Pancreas (tissue), 10 donors: Measurements from ENCODE around the gene RHOBTB1. TPM values are rescaled to one million over a fixed set of nuclear protein-coding genes. Genes with fewer than 3 reads are reported as not detected.

ENCODE experiments used
- ATAC-seq, 4 donors: fragments of 200-7000 bp; cut with Tn5 transposase; one replicate each; pipeline versions ENCODE4 v1.8.0 to v1.9.1; 2020; ENCODE audit warnings: mild to moderate bottlenecking in 4 of 4, moderate library complexity in 4 of 4
- DNase-seq, 6 donors: peaks; one replicate each; pipeline ENCODE4 v3.0.0-alpha.2; 2020
- FAIRE-seq: peaks from 2 replicates; lab custom pipeline; 2012; peaks lifted over from hg19 to GRCh38; lab: Jason Lieb, UNC
- H3K27ac ChIP-seq, 4 donors: fragments of 200-600 bp; sonication (generic); 1 replicate in 3 of 4; 2 replicates in 1 of 4; pipeline versions ENCODE4 v1.5.0 to v1.8.0; 2020
- H3K27me3 ChIP-seq, 4 donors: fragments of 200-600 bp; one replicate each; pipeline ENCODE4 v1.8.0; 2021
- H3K36me3 ChIP-seq, 3 donors: fragments of 200-600 bp; sonication (generic) in 1 of 3; one replicate each; pipeline versions ENCODE4 v1.5.0 to v1.8.0; 2020 to 2021
- H3K4me1 ChIP-seq, 3 donors: fragments of 200-600 bp; one replicate each; pipeline ENCODE4 v1.8.0; 2021
- H3K4me3 ChIP-seq, 4 donors: fragments of 200-600 bp; sonication (generic) in 2 of 4; one replicate each; pipeline versions ENCODE4 v1.5.0 to v1.8.0; 2020 to 2021
- H3K9me3 ChIP-seq, 4 donors: fragments of 200-600 bp; one replicate each; pipeline ENCODE4 v1.8.0; 2021
- WGBS, 2 donors: extraction: QIAGEN DNeasy Blood & Tissue Kit; methylation state at CpG; one replicate each; pipeline ENCODE4 v1.1.7; 2013; 5-methylcytosine and 5-hydroxymethylcytosine counted together
- intact Hi-C, 3 donors: fragments of 100-400 bp; cut with DNase I; formaldehyde crosslinking; loops; one replicate each; pipeline versions ENCODE4 v1.11.1 to v1.14.2; 2022
- polyA plus RNA-seq, 2 donors: library from polyadenylated mRNA; stranded (reverse); fragments of 200-250 nt; gene quantifications; one replicate each; pipeline ENCODE4 v1.2.3, GENCODE V29; 2013
- total RNA-seq, 6 donors: library from RNA; stranded (reverse); fragmentation: NEBNext Ultra II Directional in 4 of 6; extraction: Animal tissue kit (Norgen Biotek cat#: 25700) in 4 of 6; gene quantifications; one replicate each; pipeline versions ENCODE4 v1.2.1 to v1.2.4, GENCODE V29; 2021 to 2023
- TF ChIP-seq, protein P1 (sequence below), 4 donors: fragments of 200-600 bp; sonication (generic) in 3 of 4; IDR thresholded peaks; one replicate each; pipeline versions ENCODE4 v1.5.0 to v1.8.0; 2021; ENCODE audit warnings: antibody characterized with exemption in 4 of 4
- donor health status: healthy with polysubstance abuse.
- donor health status: DM: no; HTN: no; CAD: no; lungs with moderate emphysema.
- donor health status: DM: no; HTN: no; CAD: no.
- donor health status: control.
- donor health status: control.
- donor health status: Bipolar disorder and iron deficiency.
- donor health status: DM: yes; HTN: yes; CAD: no.
- donor health status: DM: no; HTN: no; CAD: no.
- donor health status: DM: no; HTN: no; CAD: no.
- donor health status: DM: yes; HTN: yes; CAD: no.

RHOBTB1 gene
- total and polyA plus RNA-seq, 8 donors: 4.0 to 11.3 (median 7.0) TPM

DNA sequence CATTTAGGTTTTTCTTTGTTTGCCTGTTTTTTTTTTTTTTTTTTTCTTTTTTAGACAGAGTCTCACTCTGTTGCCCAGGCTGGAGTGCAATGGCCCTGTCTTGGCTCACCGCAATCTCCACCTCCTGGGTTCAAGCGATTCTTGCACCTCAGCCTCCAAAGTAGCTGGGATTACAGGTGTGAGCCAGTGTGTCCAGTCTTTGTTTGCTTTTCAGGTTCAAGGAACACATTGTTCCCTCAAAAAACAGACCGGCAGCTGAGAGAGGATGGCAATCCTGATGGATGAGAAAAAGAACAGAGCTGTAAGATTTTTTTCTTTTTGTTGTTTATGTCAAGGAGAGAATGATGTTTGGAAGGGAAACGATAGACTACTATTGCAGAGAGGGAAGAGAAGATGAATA lies 23.3 kb upstream of the RHOBTB1 start:
- ATAC-seq: peak in 1 of 4 donors; percentile 28
- H3K4me1 ChIP-seq: peaks cover 0 to 33% (median 13%) of the 10 kb centered on the region in 3 donors
- H3K4me3 ChIP-seq: no peak overlapping the region
- H3K36me3 ChIP-seq: no peaks in the 10 kb centered on the region
- no peak for DNase-seq
- H3K27me3 ChIP-seq: no peaks in the 10 kb centered on the region
- H3K9me3 ChIP-seq: no peaks in the 10 kb centered on the region
- TF ChIP-seq, protein P1, sequence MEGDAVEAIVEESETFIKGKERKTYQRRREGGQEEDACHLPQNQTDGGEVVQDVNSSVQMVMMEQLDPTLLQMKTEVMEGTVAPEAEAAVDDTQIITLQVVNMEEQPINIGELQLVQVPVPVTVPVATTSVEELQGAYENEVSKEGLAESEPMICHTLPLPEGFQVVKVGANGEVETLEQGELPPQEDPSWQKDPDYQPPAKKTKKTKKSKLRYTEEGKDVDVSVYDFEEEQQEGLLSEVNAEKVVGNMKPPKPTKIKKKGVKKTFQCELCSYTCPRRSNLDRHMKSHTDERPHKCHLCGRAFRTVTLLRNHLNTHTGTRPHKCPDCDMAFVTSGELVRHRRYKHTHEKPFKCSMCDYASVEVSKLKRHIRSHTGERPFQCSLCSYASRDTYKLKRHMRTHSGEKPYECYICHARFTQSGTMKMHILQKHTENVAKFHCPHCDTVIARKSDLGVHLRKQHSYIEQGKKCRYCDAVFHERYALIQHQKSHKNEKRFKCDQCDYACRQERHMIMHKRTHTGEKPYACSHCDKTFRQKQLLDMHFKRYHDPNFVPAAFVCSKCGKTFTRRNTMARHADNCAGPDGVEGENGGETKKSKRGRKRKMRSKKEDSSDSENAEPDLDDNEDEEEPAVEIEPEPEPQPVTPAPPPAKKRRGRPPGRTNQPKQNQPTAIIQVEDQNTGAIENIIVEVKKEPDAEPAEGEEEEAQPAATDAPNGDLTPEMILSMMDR (IDR thresholded peaks at IDR 0.05): no peak
- H3K27ac ChIP-seq: no peak overlapping the region
- intact Hi-C loops: loop anchor here in 1 of 3 donors (10.0 kb wide), 2 partner anchors 82 to 132 kb away; no protein-coding TSS in a partner anchor
- no peak for FAIRE-seq
- 34 to 38% methylated on average over 4 of the region's 4 CpGs for WGBS, 2 donors

DNA sequence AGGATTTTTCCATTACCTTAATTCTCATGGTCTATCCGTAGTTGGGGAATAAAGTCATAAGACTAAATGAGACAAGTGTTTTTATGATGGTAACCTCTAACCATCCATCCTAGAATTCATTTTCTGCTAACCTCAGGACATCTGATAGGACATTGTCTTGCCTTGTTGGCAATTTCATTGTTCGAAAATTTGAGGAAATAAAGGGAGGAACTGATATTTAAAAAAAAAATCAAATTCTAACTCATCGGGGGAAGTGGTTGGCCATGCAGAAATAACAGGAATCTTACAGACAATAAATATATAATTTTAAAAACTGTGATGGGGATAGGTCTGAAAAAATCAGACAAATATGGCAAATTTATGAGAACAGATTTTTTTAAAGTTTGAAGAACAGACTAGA lies 21.7 kb upstream of the RHOBTB1 start:
- Histone ChIP-seq H3K27me3 (no peaks in the 10 kb centered on the region), H3K27ac (no peak overlapping the region), H3K4me3 (no peak overlapping the region), H3K36me3 (no peaks in the 10 kb centered on the region), H3K9me3 (no peaks in the 10 kb centered on the region), H3K4me1 (peaks cover 0 to 33% (median 13%) of the 10 kb centered on the region in 3 donors)
- TF ChIP-seq, protein P1 (IDR thresholded peaks at IDR 0.05): no peak
- intact Hi-C loops: loop anchor here in 1 of 3 donors (10.0 kb wide), 2 partner anchors 81 to 131 kb away; no protein-coding TSS in a partner anchor
- ATAC-seq (no peak), FAIRE-seq (no peak), DNase-seq (no peak)
- 84 to 93% methylated on average over 3 of the region's 3 CpGs for WGBS, 2 donors

DNA sequence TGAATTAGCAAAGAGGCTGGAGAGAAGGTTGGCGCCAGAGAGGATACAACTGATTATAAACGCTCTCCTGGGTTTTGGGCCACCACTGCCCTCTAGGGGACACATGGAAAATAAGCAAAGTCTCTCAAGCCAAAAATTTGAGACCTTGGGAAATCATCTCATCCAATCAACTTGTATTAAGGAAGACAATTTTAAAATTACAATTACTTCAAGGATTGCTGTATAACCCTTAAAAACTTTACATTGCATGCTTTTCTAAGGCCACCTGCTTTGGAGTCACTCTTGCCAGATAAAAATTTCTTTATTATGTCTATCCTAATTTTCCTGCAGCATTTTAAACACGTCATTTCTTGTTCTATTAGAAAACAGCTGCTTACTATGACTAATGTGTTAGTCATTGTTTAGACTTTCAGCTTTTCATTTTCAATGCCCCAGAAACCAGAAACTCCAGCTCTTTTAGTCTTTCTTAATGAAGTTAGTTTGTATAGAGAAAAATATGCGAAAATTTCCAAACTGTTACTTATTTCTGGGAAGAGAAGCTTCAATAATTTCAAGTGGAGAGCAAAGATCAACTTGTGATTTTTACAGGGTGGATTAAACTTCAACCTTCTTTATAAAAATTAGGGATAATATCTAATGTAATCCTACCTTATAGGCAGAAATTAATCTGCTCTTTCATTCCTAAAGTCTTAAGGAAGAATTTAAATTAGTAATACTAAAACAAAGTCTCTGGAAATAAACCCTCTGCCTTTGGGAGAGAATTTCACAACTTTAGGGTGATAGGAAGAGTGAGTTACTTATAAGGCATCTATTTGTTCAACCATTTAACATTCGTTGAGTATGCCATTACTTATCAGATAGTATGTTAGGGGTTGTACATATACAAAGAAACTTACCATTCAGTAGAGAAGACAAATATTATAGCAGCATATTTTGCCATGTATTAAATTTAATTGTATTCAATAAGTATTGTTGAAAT lies 20.6 kb upstream of the RHOBTB1 start:
- intact Hi-C loops: loop anchor here in 1 of 3 donors (10.0 kb wide), 2 partner anchors 80 to 130 kb away; no protein-coding TSS in a partner anchor
- FAIRE-seq: peak; percentile 89
- TF ChIP-seq, protein P1 (IDR thresholded peaks at IDR 0.05): peak; percentile 24 to 80 (median 64)
- Histone ChIP-seq H3K27ac (peak overlapping the region in 2 of 4 donors; percentile 65 to 81), H3K9me3 (no peaks in the 10 kb centered on the region), H3K36me3 (no peaks in the 10 kb centered on the region), H3K4me1 (peaks cover 0 to 33% (median 13%) of the 10 kb centered on the region in 3 donors), H3K27me3 (no peaks in the 10 kb centered on the region), H3K4me3 (no peak overlapping the region)
- peak; percentile 30 to 72 (median 59) for DNase-seq
- ATAC-seq: peak; percentile 88 to 97 (median 96)
- WGBS, 2 donors: 13 to 16% methylated on average over 5 of the region's 5 CpGs

DNA sequence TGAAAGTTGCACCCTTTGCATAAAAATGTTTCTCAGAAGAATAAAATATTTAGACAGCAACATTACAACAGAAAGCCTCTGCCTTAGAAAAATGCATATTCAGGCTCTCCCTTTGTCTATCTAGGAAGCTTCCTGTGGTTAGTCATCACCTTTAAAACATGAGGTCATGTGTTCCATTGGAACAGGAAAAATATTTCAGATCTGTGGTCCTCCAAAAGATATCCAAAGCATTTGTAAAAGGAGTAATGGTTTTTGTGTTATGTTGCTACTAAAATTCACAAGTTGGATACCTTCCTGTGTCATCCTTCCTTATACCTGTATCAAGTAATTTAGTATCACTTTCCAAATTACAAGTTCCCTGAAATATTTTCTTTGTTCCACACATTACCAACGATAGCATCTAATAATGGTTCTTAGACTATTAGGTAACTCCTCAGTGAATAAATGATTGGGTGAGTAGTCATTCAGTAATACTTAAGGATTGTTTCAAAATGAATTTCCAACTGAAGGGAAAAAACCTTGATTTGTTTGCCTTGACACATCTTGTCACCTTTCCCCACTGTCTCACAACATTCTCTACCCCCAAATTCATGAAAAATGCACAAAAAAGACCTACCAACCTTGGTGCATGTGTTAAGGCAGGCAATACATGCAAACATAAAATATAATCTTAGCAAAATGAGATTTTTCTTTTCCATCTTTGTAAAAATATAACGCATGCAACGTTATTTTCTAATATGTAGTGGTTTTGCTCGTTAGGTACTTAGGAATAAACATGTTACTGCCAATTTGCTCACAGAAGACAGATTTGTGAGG lies 19.7 kb upstream of the RHOBTB1 start:
- H3K27me3 ChIP-seq: no peaks in the 10 kb centered on the region
- DNase-seq (no peak), FAIRE-seq (no peak), ATAC-seq (peak in 2 of 4 donors; percentile 29 to 49)
- TF ChIP-seq, protein P1 (IDR thresholded peaks at IDR 0.05): no peak
- H3K4me3 ChIP-seq: no peak overlapping the region
- no peaks in the 10 kb centered on the region for H3K36me3 ChIP-seq
- H3K9me3 ChIP-seq: no peaks in the 10 kb centered on the region
- intact Hi-C loops: loop anchor here in 1 of 3 donors (10.0 kb wide), 2 partner anchors 79 to 129 kb away; no protein-coding TSS in a partner anchor
- 14 to 22% methylated on average over 4 of the region's 4 CpGs for WGBS, 2 donors
- peaks cover 0 to 33% (median 13%) of the 10 kb centered on the region in 3 donors for H3K4me1 ChIP-seq
- H3K27ac ChIP-seq: no peak overlapping the region
